K562 (cell line): ENCODE results near the gene CAMK2G. TPM values are rescaled to one million over a fixed set of nuclear protein-coding genes. Genes with fewer than 3 reads are reported as not detected.

Experiments
- ATAC-seq: fragments of 200-7000 bp; cut with Tn5 transposase; 3 replicates; pipeline ENCODE4 v1.9.1; 2020; ENCODE audit warnings: moderate library complexity
- BruUV-seq: library from RNA; stranded (reverse); fragments of 400-500 nt; replicated peaks from 2 replicates; lab custom pipeline; 2021; lab: Mats Ljungman, UMichigan
- CTCF ChIA-PET: fragments of 300-600 bp; formaldehyde crosslinking; extraction: SDS; loops from one replicate; lab custom pipeline; 2021; ENCODE audit warnings: low intra/inter-chr PET ratio; lab: Yijun Ruan, JAX
- POLR2A ChIA-PET: fragments of 300-600, 350-650 bp; sonication (Branson Sonifier 250); formaldehyde crosslinking; extraction: SDS; loops from one replicate; lab custom pipeline; 2021; ENCODE audit warnings: antibody characterized with exemption, inconsistent platforms; lab: Yijun Ruan, JAX
- DNase-seq, 4 experiments: peaks; one replicate each; pipeline versions ENCODE4 v3.0.0 to v3.0.0-alpha.2; 2011 to 2018; ENCODE audit warnings: low spot score in 3 of 4, mixed read lengths in 3 of 4; ENCODE audit errors: extremely low read depth in 1 of 4
- FAIRE-seq: peaks from 2 replicates; lab custom pipeline; 2011; peaks lifted over from hg19 to GRCh38; lab: Jason Lieb, UNC
- H2AFZ ChIP-seq: 2 replicates; pipeline ENCODE4 v1.6.0; 2011; ENCODE audit warnings: low read depth, low read length, control low read depth, inconsistent platforms
- H3K27ac ChIP-seq: fragments of 200-600 bp; 3 replicates; pipeline ENCODE4 v1.8.0; 2011; ENCODE audit warnings: low read depth, mild to moderate bottlenecking, control low read depth, inconsistent platforms, low read length, moderate library complexity, mixed read lengths; ENCODE audit errors: extremely low read depth
- H3K27me3 ChIP-seq, 2 experiments: fragments of 300-600 bp in 1 of 2; 2 replicates in 1 of 2; 3 replicates in 1 of 2; pipeline versions ENCODE4 v1.6.0 to v1.8.0; 2011; ENCODE audit warnings: inconsistent platforms in 2 of 2, low read length in 2 of 2, mild to moderate bottlenecking in 1 of 2, mixed read lengths in 1 of 2, moderate library complexity in 1 of 2; ENCODE audit not compliant: control insufficient read depth in 2 of 2, insufficient read depth in 2 of 2
- H3K36me3 ChIP-seq: fragments of 300-600 bp; 3 replicates; pipeline ENCODE4 v1.8.0; 2011; ENCODE audit warnings: mild to moderate bottlenecking, low read length, inconsistent platforms; ENCODE audit not compliant: control insufficient read depth, insufficient read depth
- H3K4me1 ChIP-seq, 2 experiments: fragments of 200-600 bp in 1 of 2; replicated peaks in 1 of 2; 2 replicates in 1 of 2; 3 replicates in 1 of 2; pipeline versions ENCODE4 v1.5.1 to v1.8.0; 2011; ENCODE audit warnings: inconsistent platforms in 2 of 2, low read length in 2 of 2, mild to moderate bottlenecking in 1 of 2, mixed read lengths in 1 of 2, moderate library complexity in 1 of 2; ENCODE audit not compliant: control insufficient read depth in 2 of 2, insufficient read depth in 2 of 2
- H3K4me2 ChIP-seq: 2 replicates; pipeline ENCODE4 v1.6.1; 2011; ENCODE audit warnings: low read length, control low read depth, inconsistent platforms, mixed read lengths; ENCODE audit not compliant: insufficient read depth
- H3K4me3 ChIP-seq: fragments of 200-600 bp; sonication (generic), shearing (Covaris generic); 2 replicates; pipeline ENCODE4 v1.5.1; 2016; ENCODE audit warnings: control low read depth, inconsistent platforms
- H3K79me2 ChIP-seq: fragments of 200-600 bp; 3 replicates; pipeline ENCODE4 v1.8.0; 2011; ENCODE audit warnings: low read length, inconsistent platforms; ENCODE audit not compliant: control insufficient read depth, insufficient read depth
- H3K9ac ChIP-seq, 2 experiments: 2 replicates each; pipeline versions ENCODE4 v1.6.0 to v1.6.1; 2011; ENCODE audit warnings: low read depth in 2 of 2, low read length in 2 of 2, control low read depth in 1 of 2, inconsistent platforms in 1 of 2, mild to moderate bottlenecking in 1 of 2, mixed read lengths in 1 of 2; ENCODE audit not compliant: insufficient read depth in 1 of 2
- H3K9me1 ChIP-seq: one replicate; pipeline ENCODE4 v1.6.0; 2011; ENCODE audit warnings: inconsistent platforms, mild to moderate bottlenecking, low read length, moderate library complexity; ENCODE audit not compliant: control insufficient read depth, insufficient read depth
- H3K9me3 ChIP-seq: replicated peaks from 2 replicates; pipeline ENCODE4 v1.5.1; 2011; ENCODE audit warnings: low read depth, low read length, inconsistent platforms; ENCODE audit not compliant: control insufficient read depth, insufficient read depth
- H4K20me1 ChIP-seq: replicated peaks from 2 replicates; pipeline ENCODE4 v1.6.1; 2011; ENCODE audit warnings: low read length, inconsistent platforms, mixed read lengths; ENCODE audit not compliant: control insufficient read depth, insufficient read depth
- CTBP1 ChIP-seq: fragments of 450-650 bp; IDR thresholded peaks from 2 replicates; pipeline ENCODE4 v1.6.1; 2016; ENCODE audit warnings: borderline replicate concordance
- ERF ChIP-seq: fragments of 450-650 bp; formaldehyde crosslinking; IDR thresholded peaks from 2 replicates; pipeline ENCODE4 v1.4.0; 2020; ENCODE audit warnings: mild to moderate bottlenecking, mixed read lengths
- GATA2 ChIP-seq: sonication (generic); formaldehyde crosslinking; IDR thresholded peaks from 2 replicates; pipeline ENCODE4 v1.4.0; 2020; ENCODE audit warnings: mild to moderate bottlenecking, missing genetic modification reagents
- KLF1 ChIP-seq: fragments of 450-650 bp; IDR thresholded peaks from 2 replicates; pipeline ENCODE4 v1.6.1; 2016; ENCODE audit warnings: missing genetic modification characterization, missing compliant biosample characterization
- PHF20 ChIP-seq: fragments of 450-650 bp; IDR thresholded peaks from 2 replicates; pipeline ENCODE4 v1.6.1; 2018; ENCODE audit not compliant: partially characterized antibody
- SRSF9 ChIP-seq: fragments of 200-400 bp; formaldehyde crosslinking; IDR thresholded peaks from 2 replicates; pipeline ENCODE4 v1.6.1; 2017; ENCODE audit warnings: low read depth, low read length, borderline replicate concordance
- TEAD1 ChIP-seq, 2 experiments: fragments of 450-650 bp in 1 of 2; sonication (generic) in 1 of 2; formaldehyde crosslinking; IDR thresholded peaks; 2 replicates each; pipeline versions ENCODE4 v1.4.0 to v1.8.0; 2020 to 2022; ENCODE audit warnings: mild to moderate bottlenecking in 2 of 2, missing genetic modification reagents in 1 of 2
- ZNF253 ChIP-seq: fragments of 250-450 bp; sonication (Bioruptor Pico); conservative IDR thresholded peaks from 2 replicates; pipeline ENCODE4 v1.6.1; 2021; ENCODE audit warnings: mild to moderate bottlenecking
- WGBS: fragments of 100-300 bp; shearing (Covaris generic); methylation state at CpG from one replicate; pipeline ENCODE4 v1.1.6; 2016; ENCODE audit warnings: low coverage, mixed read lengths; ENCODE audit not compliant: insufficient coverage; ENCODE audit errors: missing lambda C conversion rate; 5-methylcytosine and 5-hydroxymethylcytosine counted together
- in situ Hi-C: fragments of 300-500 bp; cut with MboI; formaldehyde crosslinking; loops from 4 replicates; pipeline ENCODE4 v1.15.0; 2018; ENCODE audit warnings: inconsistent platforms, mixed read lengths
- intact Hi-C: fragments of 100-400 bp; cut with micrococcal nuclease; formaldehyde crosslinking; loops from 2 replicates; pipeline ENCODE4 v1.14.2; 2022
- polyA plus RNA-seq, 8 experiments: library from polyadenylated mRNA; depleted of rRNA in 4 of 8; stranded (reverse) in 5 of 8; unstranded in 3 of 8; fragments of >200 nt; fragmentation: Nextera tagmentation in 2 of 8; fragmentation: Illumina TruSeq in 1 of 8; extraction: Ambion mirVana in 2 of 8; extraction: Trizol in 1 of 8; gene quantifications; 2 replicates each; pipeline versions ENCODE4 v1.2.1 to v1.2.3, GENCODE V29; 2011 to 2014; ENCODE audit warnings: inconsistent platforms in 1 of 8, missing spikeins in 1 of 8
- total RNA-seq, 7 experiments: library from RNA; depleted of rRNA in 6 of 7; stranded (reverse); fragments of >200 nt in 6 of 7; fragmentation: Illumina TruSeq in 2 of 7; extraction: Trizol in 2 of 7; gene quantifications; 2 replicates each; pipeline versions ENCODE4 v1.2.1 to v1.2.3, GENCODE V29; 2011 to 2021; ENCODE audit warnings: low replicate concordance in 1 of 7
- TF ChIP-seq, protein P1 (sequence below): IDR thresholded peaks from 2 replicates; pipeline ENCODE4 v1.6.1; 2012; ENCODE audit warnings: low read depth, low read length, improper control_type of control experiment, borderline replicate concordance
- TF ChIP-seq, protein P2 (sequence below), 2 experiments: fragments of 450-650 bp; IDR thresholded peaks; 2 replicates each; pipeline ENCODE4 v1.6.1; 2016

The CAMK2G gene
- total and polyA plus RNA-seq, 9 of the 15 experiments (the other 6 are each of a cell fraction or from before 2014, with no cell fraction given): 9.0 to 37.9 (median 32.6) TPM

- Histone ChIP-seq H3K4me1 (peaks cover 53 to 56% of the 10 kb centered on the region in 2 experiments), H4K20me1 (no peaks in the 10 kb centered on the region), H3K79me2 (peaks cover 13% of the 10 kb centered on the region), H3K27me3 (no peaks in the 10 kb centered on the region), H3K9me3 (no peaks in the 10 kb centered on the region), H3K9ac (no peak overlapping the region), H3K4me2 (no peak overlapping the region), H3K4me3 (no peak overlapping the region), H2AFZ (no peak overlapping the region), H3K36me3 (peaks cover 36% of the 10 kb centered on the region; the same call in 1 of the 3 replicates), H3K27ac (no peak overlapping the region), H3K9me1 (no peaks in the 10 kb centered on the region)
- ChIA-PET POLR2A (interaction anchor here (2.7 kb wide), 1 partner anchor 9 kb away, joined by 8 read pairs; no protein-coding TSS in a partner anchor), CTCF (no interaction called here)
- DNase-seq (no peak), FAIRE-seq (no peak), ATAC-seq (no peak)
- TF ChIP-seq KLF1 (tag): no peak
- TF ChIP-seq CTBP1: no peak
- TF ChIP-seq ZNF253 (CRISPR knock-in tag): no peak
- TF ChIP-seq, protein P1, sequence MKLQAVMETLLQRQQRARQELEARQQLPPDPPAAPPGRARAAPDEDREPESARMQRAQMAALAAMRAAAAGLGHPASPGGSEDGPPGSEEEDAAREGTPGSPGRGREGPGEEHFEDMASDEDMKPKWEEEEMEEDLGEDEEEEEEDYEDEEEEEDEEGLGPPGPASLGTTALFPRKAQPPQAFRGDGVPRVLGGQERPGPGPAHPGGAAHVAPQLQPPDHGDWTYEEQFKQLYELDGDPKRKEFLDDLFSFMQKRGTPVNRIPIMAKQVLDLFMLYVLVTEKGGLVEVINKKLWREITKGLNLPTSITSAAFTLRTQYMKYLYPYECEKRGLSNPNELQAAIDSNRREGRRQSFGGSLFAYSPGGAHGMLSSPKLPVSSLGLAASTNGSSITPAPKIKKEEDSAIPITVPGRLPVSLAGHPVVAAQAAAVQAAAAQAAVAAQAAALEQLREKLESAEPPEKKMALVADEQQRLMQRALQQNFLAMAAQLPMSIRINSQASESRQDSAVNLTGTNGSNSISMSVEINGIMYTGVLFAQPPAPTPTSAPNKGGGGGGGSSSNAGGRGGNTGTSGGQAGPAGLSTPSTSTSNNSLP: no peak
- TF ChIP-seq, protein P2, sequence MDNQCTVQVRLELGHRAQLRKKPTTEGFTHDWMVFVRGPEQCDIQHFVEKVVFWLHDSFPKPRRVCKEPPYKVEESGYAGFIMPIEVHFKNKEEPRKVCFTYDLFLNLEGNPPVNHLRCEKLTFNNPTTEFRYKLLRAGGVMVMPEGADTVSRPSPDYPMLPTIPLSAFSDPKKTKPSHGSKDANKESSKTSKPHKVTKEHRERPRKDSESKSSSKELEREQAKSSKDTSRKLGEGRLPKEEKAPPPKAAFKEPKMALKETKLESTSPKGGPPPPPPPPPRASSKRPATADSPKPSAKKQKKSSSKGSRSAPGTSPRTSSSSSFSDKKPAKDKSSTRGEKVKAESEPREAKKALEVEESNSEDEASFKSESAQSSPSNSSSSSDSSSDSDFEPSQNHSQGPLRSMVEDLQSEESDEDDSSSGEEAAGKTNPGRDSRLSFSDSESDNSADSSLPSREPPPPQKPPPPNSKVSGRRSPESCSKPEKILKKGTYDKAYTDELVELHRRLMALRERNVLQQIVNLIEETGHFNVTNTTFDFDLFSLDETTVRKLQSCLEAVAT (IDR thresholded peaks at IDR 0.05): no peak
- TF ChIP-seq ERF: no peak
- TF ChIP-seq GATA2 (CRISPR knock-in tag): no peak
- no peak for TF ChIP-seq PHF20
- no peak for TF ChIP-seq SRSF9
- TF ChIP-seq TEAD1 (CRISPR knock-in tag; IDR thresholded peaks at IDR 0.05): no peak
- WGBS: 71% methylated on average over 7 of the region's 7 CpGs
- in situ Hi-C loops: no loop called here
- no TSS peak for BruUV-seq
- intact Hi-C loops: no loop called here
These were observed 61.0 kb downstream of the CAMK2G start for GRCh38 chr10:73813333-73813732.
